Heart left ventricle (tissue), 16 donors: ENCODE results near the gene ARPC2. TPM values are rescaled to one million over a fixed set of nuclear protein-coding genes. Genes with fewer than 3 reads are reported as not detected.

ENCODE experiments used
- ATAC-seq, 4 donors: fragments of 200-7000 bp; cut with Tn5 transposase; one replicate each; pipeline ENCODE4 v1.9.1; 2020 to 2022; ENCODE audit warnings: moderate library complexity in 4 of 4, mild to moderate bottlenecking in 3 of 4, moderate number of reproducible peaks in 1 of 4
- DNase-seq, 5 donors: peaks; one replicate each; pipeline ENCODE4 v3.0.0-alpha.2; 2020
- H3K27ac ChIP-seq, 12 donors: fragments of 200-600 bp; sonication (generic) in 4 of 12; one replicate each; pipeline versions ENCODE4 v1.5.0 to v1.8.0; 2016 to 2022; ENCODE audit warnings: mild to moderate bottlenecking in 2 of 12
- H3K27me3 ChIP-seq, 9 donors: fragments of 200-600 bp; sonication (generic) in 2 of 9; one replicate each; pipeline versions ENCODE4 v1.5.1 to v1.8.0; 2016 to 2022; ENCODE audit warnings: mild to moderate bottlenecking in 3 of 9
- H3K36me3 ChIP-seq, 9 donors: fragments of 200-600 bp; sonication (generic) in 2 of 9; one replicate each; pipeline versions ENCODE4 v1.5.0 to v1.8.0; 2018 to 2022; ENCODE audit warnings: mild to moderate bottlenecking in 2 of 9
- H3K4me1 ChIP-seq, 12 donors: fragments of 200-600 bp; sonication (generic) in 4 of 12; one replicate each; pipeline versions ENCODE4 v1.5.0 to v1.8.0; 2016 to 2022; ENCODE audit warnings: mild to moderate bottlenecking in 3 of 12
- H3K4me3 ChIP-seq, 12 donors: fragments of 200-600 bp; sonication (generic) in 4 of 12; one replicate each; pipeline versions ENCODE4 v1.5.0 to v1.8.0; 2017 to 2022; ENCODE audit warnings: mild to moderate bottlenecking in 9 of 12, moderate library complexity in 4 of 12
- H3K9me3 ChIP-seq, 12 donors: fragments of 200-600 bp; sonication (generic) in 4 of 12; one replicate each; pipeline versions ENCODE4 v1.5.0 to v1.8.0; 2016 to 2022; ENCODE audit warnings: mild to moderate bottlenecking in 1 of 12
- CTCF ChIP-seq, 12 donors: fragments of 200-600 bp; sonication (generic) in 4 of 12; IDR thresholded peaks; one replicate each; pipeline versions ENCODE4 v1.5.0 to v1.8.0; 2018 to 2022; ENCODE audit warnings: antibody characterized with exemption in 12 of 12, mild to moderate bottlenecking in 5 of 12
- POLR2A ChIP-seq, 2 donors: fragments of 450-650 bp; IDR thresholded peaks; one replicate each; pipeline ENCODE4 v1.6.1; 2017; ENCODE audit warnings: antibody characterized with exemption in 2 of 2, mild to moderate bottlenecking in 2 of 2, moderate library complexity in 2 of 2
- WGBS, 4 donors: extraction: QIAGEN DNeasy Blood & Tissue Kit in 2 of 4; methylation state at CpG; one replicate each; pipeline versions ENCODE4 v1.1.5 to v1.1.7; 2013 to 2018; 5-methylcytosine and 5-hydroxymethylcytosine counted together
- intact Hi-C, 10 donors: fragments of 100-400 bp; cut with DNase I; formaldehyde crosslinking; loops; one replicate each; pipeline versions ENCODE4 v1.11.1 to v1.14.2; 2022
- polyA plus RNA-seq, 2 donors: library from polyadenylated mRNA; stranded (reverse); fragments of 200-250 nt; gene quantifications; one replicate each; pipeline ENCODE4 v1.2.3, GENCODE V29; 2013
- total RNA-seq, 9 donors: library from RNA; depleted of rRNA in 2 of 9; stranded (reverse); fragments of >200 nt in 2 of 9; fragmentation: NEBNext Ultra II Directional in 3 of 9; extraction: Animal tissue kit (Norgen Biotek cat#: 25700) in 3 of 9; gene quantifications; one replicate each; pipeline versions ENCODE4 v1.1.0 to v1.2.4, GENCODE V29; 2016 to 2023
- donor health status: ischemic (EF 13 %, LVEDD 7.1; RV severe dilation, severe dysfunction).
- donor health status: healthy with polysubstance abuse.
- donor health status: DM: no; HTN: yes; CAD: no.
- donor health status: DM: no; HTN: no; CAD: no.
- donor health status: ischemic (EF 25% LVEDD 6.9; RV normal size, moderate dysfunction).
- donor health status: ischemic (EF 25% LVEDD 5.7; RV mildly dilated, moderate dysfunction).
- donor health status: healthy.
- donor health status: DM: yes; HTN: yes; CAD: no.
- donor health status: ischemic (EF 35%, LVEDD 5.7; RV mildly dilated, moderate dysfunction).
- donor health status: nonischemic (EF 11% LVEDD 7.7; RV severe dilation, severe dysfunction).
- donor health status: DM: yes; HTN: yes; CAD: no.
- donor health status: PGD.
- donor health status: ischemic (EF 29% LVEDD 5.4; RV normal size, mild dysfunction).
- donor health status: nonischemic (EF 23%, LVEDD 6.1; RV moderate dilation, normal function).

Gene ARPC2
- total and polyA plus RNA-seq, 11 donors: 64.9 to 278 (median 139) TPM

GRCh38 chr2:218253232-218253625 lies 36.2 kb downstream of the ARPC2 start:
- intact Hi-C loops: loop anchor here in 1 of 10 donors (5.0 kb wide), 1 partner anchor 66 kb away; no protein-coding TSS in a partner anchor
- ATAC-seq (no peak), DNase-seq (no peak)
- Histone ChIP-seq H3K4me3 (no peak overlapping the region), H3K27me3 (no peaks in the 10 kb centered on the region), H3K9me3 (no peaks in the 10 kb centered on the region), H3K36me3 (peaks cover 8 to 90% (median 82%) of the 10 kb centered on the region in 9 donors), H3K27ac (peak overlapping the region in 3 of 12 donors; percentile 18 to 52 (median 50)), H3K4me1 (peaks cover 0 to 28% (median 6%) of the 10 kb centered on the region in 12 donors)
- 77 to 90% (median 80%) methylated on average over 5 of the region's 5 CpGs for WGBS, 4 donors
- TF ChIP-seq CTCF (IDR thresholded peaks at IDR 0.05): no peak

GRCh38 chr2:218255446-218255845 lies 38.5 kb downstream of the ARPC2 start:
- intact Hi-C loops: loop anchor here in 7 of 10 donors (2.0 to 5.0 kb wide), 4 partner anchors 33 to 69 kb away; partner anchors contain the start of gene ARPC2 (in 1 of the 7)
- H3K4me3 ChIP-seq: no peak overlapping the region
- H3K27ac ChIP-seq: no peak overlapping the region
- DNase-seq: no peak
- ATAC-seq: no peak
- no peaks in the 10 kb centered on the region for H3K9me3 ChIP-seq
- no peaks in the 10 kb centered on the region for H3K27me3 ChIP-seq
- WGBS, 4 donors: 73 to 90% (median 86%) methylated on average over 6 of the region's 6 CpGs
- TF ChIP-seq CTCF (IDR thresholded peaks at IDR 0.05): no peak
- no peak for TF ChIP-seq POLR2A (IDR thresholded peaks at IDR 0.05)
- peaks cover 0 to 50% (median 28%) of the 10 kb centered on the region in 12 donors for H3K4me1 ChIP-seq
- peaks cover 0 to 68% (median 60%) of the 10 kb centered on the region in 9 donors for H3K36me3 ChIP-seq

GRCh38 chr2:218256612-218257350 lies 39.8 kb downstream of the ARPC2 start:
- Histone ChIP-seq H3K4me1 (peaks cover 0 to 56% (median 42%) of the 10 kb centered on the region in 12 donors), H3K27ac (peak overlapping the region in 5 of 12 donors; percentile 7 to 88 (median 49)), H3K4me3 (no peak overlapping the region), H3K9me3 (no peaks in the 10 kb centered on the region), H3K27me3 (no peaks in the 10 kb centered on the region), H3K36me3 (peaks cover 0 to 54% (median 47%) of the 10 kb centered on the region in 9 donors)
- ATAC-seq (no peak), DNase-seq (no peak)
- intact Hi-C loops: loop anchor here in 6 of 10 donors (5.0 kb wide), 3 partner anchors 34 to 69 kb away; partner anchors contain the start of gene ARPC2 (in 1 of the 6)
- TF ChIP-seq CTCF (IDR thresholded peaks at IDR 0.05): no peak
- TF ChIP-seq POLR2A (IDR thresholded peaks at IDR 0.05): no peak
- WGBS, 4 donors: 94 to 97% (median 95%) methylated on average over 13 of the region's 13 CpGs

GRCh38 chr2:218257390-218257981 lies 40.5 kb downstream of the ARPC2 start:
- ATAC-seq: peak in 1 of 4 donors; percentile 6
- peak; percentile 24 to 55 (median 38) for TF ChIP-seq CTCF (IDR thresholded peaks at IDR 0.05)
- TF ChIP-seq POLR2A (IDR thresholded peaks at IDR 0.05): no peak
- no peaks in the 10 kb centered on the region for H3K27me3 ChIP-seq
- WGBS, 4 donors: 53 to 62% (median 59%) methylated on average over 8 of the region's 8 CpGs
- no peaks in the 10 kb centered on the region for H3K9me3 ChIP-seq
- intact Hi-C loops: loop anchor here in 6 of 10 donors (5.0 kb wide), 3 partner anchors 35 to 70 kb away; partner anchors contain the start of gene ARPC2 (in 1 of the 6)
- peak overlapping the region in 7 of 12 donors; percentile 7 to 88 (median 49) for H3K27ac ChIP-seq
- peaks cover 3 to 58% (median 45%) of the 10 kb centered on the region in 12 donors for H3K4me1 ChIP-seq
- H3K4me3 ChIP-seq: no peak overlapping the region
- peaks cover 0 to 48% (median 40%) of the 10 kb centered on the region in 9 donors for H3K36me3 ChIP-seq
- DNase-seq: no peak
